Liver (tissue), 3 donors: ENCODE measurements around the gene CBX4.

Source experiments
- EGR1 ChIP-seq, 2 donors: IDR thresholded peaks; 2 replicates each; pipeline ENCODE4 v1.6.1; 2016 to 2018; ENCODE audit warnings: antibody characterized with exemption in 2 of 2, low read depth in 2 of 2
- RAD21 ChIP-seq, 2 donors: IDR thresholded peaks; 2 replicates each; pipeline ENCODE4 v1.6.1; 2016; ENCODE audit warnings: antibody characterized with exemption in 2 of 2, mild to moderate bottlenecking in 2 of 2
- RXRA ChIP-seq, 2 donors: IDR thresholded peaks; 2 replicates each; pipeline ENCODE4 v1.6.1; 2017 to 2018; ENCODE audit warnings: antibody characterized with exemption in 2 of 2, mild to moderate bottlenecking in 1 of 2
- TAF1 ChIP-seq: conservative IDR thresholded peaks from 2 replicates; pipeline ENCODE4 v1.6.1; 2016; ENCODE audit warnings: antibody characterized with exemption, mild to moderate bottlenecking
- TF ChIP-seq, protein P1 (sequence below): fragments of 150-350 bp; IDR thresholded peaks from 2 replicates; pipeline ENCODE4 v1.5.1; 2017; ENCODE audit warnings: improper control_type of control experiment, low read depth, low read length; ENCODE audit not compliant: missing input control
- TF ChIP-seq, protein P2 (sequence below): IDR thresholded peaks from 2 replicates; pipeline ENCODE4 v1.6.1; 2016; ENCODE audit warnings: antibody characterized with exemption
- TF ChIP-seq, protein P3 (sequence below): IDR thresholded peaks from 2 replicates; pipeline ENCODE4 v1.6.1; 2016; ENCODE audit warnings: antibody characterized with exemption, mild to moderate bottlenecking
- TF ChIP-seq, protein P4 (sequence below): IDR thresholded peaks from 2 replicates; pipeline ENCODE4 v1.6.1; 2016; ENCODE audit warnings: antibody characterized with exemption
- donor health status: healthy.
- donor health status: healthy.

DNA sequence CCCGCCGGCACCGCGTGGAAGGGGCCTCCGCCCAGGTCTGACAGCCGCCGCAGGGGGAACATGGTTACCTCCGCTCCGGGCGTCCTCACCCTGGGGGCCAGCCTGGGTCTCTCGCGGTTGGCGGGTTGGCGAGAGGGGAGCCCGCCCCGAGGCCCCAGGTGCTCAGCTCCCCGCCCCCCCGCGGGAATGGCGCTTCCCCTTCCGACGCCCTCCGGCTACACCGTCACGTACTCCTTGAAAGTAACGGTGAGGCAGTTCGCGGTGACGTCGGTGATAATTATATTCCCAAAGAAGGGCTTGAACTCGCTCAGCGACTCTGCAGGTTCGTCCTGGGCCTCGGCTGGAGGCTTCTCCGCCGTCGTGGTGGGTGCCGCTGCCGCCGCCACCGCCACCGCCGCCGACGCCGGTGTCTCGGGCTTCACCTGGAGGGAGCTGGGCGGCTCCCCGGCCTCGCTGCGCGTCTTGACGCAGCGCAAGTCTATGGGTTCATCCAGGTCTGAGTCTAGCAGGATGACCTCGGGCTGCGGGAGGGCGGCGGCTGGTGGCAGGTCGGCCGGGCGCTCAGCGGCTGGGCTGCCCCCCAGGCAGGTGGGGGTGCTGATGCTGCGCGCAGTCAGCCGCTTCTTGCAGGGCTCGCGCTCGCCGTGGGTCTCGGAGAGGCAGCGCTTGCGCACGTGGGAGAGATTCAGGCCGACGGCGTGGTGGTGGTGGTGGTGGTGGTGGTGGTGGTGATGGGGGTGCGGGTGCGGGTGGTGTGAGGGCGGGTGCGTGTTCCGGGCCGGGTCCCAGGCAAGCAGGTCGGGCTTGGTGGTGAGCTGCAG lies 5.3 kb downstream of the CBX4 start:
- TF ChIP-seq, protein P1, sequence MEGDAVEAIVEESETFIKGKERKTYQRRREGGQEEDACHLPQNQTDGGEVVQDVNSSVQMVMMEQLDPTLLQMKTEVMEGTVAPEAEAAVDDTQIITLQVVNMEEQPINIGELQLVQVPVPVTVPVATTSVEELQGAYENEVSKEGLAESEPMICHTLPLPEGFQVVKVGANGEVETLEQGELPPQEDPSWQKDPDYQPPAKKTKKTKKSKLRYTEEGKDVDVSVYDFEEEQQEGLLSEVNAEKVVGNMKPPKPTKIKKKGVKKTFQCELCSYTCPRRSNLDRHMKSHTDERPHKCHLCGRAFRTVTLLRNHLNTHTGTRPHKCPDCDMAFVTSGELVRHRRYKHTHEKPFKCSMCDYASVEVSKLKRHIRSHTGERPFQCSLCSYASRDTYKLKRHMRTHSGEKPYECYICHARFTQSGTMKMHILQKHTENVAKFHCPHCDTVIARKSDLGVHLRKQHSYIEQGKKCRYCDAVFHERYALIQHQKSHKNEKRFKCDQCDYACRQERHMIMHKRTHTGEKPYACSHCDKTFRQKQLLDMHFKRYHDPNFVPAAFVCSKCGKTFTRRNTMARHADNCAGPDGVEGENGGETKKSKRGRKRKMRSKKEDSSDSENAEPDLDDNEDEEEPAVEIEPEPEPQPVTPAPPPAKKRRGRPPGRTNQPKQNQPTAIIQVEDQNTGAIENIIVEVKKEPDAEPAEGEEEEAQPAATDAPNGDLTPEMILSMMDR, result no peak
- TF ChIP-seq TAF1, result no peak
- TF ChIP-seq RAD21 (IDR thresholded peaks at IDR 0.05), result no peak
- no peak for TF ChIP-seq EGR1 (IDR thresholded peaks at IDR 0.05; ENCODE audit: low read depth in 2 of 2)
- TF ChIP-seq, protein P2, sequence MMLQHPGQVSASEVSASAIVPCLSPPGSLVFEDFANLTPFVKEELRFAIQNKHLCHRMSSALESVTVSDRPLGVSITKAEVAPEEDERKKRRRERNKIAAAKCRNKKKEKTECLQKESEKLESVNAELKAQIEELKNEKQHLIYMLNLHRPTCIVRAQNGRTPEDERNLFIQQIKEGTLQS, result no peak
- TF ChIP-seq, protein P3, sequence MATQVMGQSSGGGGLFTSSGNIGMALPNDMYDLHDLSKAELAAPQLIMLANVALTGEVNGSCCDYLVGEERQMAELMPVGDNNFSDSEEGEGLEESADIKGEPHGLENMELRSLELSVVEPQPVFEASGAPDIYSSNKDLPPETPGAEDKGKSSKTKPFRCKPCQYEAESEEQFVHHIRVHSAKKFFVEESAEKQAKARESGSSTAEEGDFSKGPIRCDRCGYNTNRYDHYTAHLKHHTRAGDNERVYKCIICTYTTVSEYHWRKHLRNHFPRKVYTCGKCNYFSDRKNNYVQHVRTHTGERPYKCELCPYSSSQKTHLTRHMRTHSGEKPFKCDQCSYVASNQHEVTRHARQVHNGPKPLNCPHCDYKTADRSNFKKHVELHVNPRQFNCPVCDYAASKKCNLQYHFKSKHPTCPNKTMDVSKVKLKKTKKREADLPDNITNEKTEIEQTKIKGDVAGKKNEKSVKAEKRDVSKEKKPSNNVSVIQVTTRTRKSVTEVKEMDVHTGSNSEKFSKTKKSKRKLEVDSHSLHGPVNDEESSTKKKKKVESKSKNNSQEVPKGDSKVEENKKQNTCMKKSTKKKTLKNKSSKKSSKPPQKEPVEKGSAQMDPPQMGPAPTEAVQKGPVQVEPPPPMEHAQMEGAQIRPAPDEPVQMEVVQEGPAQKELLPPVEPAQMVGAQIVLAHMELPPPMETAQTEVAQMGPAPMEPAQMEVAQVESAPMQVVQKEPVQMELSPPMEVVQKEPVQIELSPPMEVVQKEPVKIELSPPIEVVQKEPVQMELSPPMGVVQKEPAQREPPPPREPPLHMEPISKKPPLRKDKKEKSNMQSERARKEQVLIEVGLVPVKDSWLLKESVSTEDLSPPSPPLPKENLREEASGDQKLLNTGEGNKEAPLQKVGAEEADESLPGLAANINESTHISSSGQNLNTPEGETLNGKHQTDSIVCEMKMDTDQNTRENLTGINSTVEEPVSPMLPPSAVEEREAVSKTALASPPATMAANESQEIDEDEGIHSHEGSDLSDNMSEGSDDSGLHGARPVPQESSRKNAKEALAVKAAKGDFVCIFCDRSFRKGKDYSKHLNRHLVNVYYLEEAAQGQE, result no peak
- no peak for TF ChIP-seq RXRA (IDR thresholded peaks at IDR 0.05)
- TF ChIP-seq, protein P4, sequence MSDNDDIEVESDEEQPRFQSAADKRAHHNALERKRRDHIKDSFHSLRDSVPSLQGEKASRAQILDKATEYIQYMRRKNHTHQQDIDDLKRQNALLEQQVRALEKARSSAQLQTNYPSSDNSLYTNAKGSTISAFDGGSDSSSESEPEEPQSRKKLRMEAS, result no peak
